SK-N-SH treated with all-trans-retinoic acid at 6 μM for 48 hours (cell line): ENCODE measurements around the gene DIP2C.

Source experiments
- ARNTL ChIP-seq: fragments of 450-650 bp; formaldehyde crosslinking; IDR thresholded peaks from 2 replicates; pipeline ENCODE4 v1.5.0; 2020; ENCODE audit warnings: low read depth, mild to moderate bottlenecking, moderate library complexity, borderline replicate concordance
- CSDC2 ChIP-seq: fragments of 250-450 bp; sonication (Bioruptor Pico); IDR thresholded peaks from 2 replicates; pipeline ENCODE4 v1.5.0; 2020; ENCODE audit warnings: mild to moderate bottlenecking, moderate library complexity
- ESRRG ChIP-seq: fragments of 250-450 bp; sonication (Bioruptor Pico); IDR thresholded peaks from 2 replicates; pipeline ENCODE4 v1.6.1; 2021; ENCODE audit warnings: mild to moderate bottlenecking
- OSR1 ChIP-seq: fragments of 250-450 bp; sonication (Bioruptor Pico); IDR thresholded peaks from 2 replicates; pipeline ENCODE4 v1.8.0; 2022; ENCODE audit warnings: moderate library complexity, mild to moderate bottlenecking, inconsistent platforms
- PPARA ChIP-seq: fragments of 250-450 bp; sonication (Bioruptor Pico); IDR thresholded peaks from 2 replicates; pipeline ENCODE4 v1.5.0; 2020; ENCODE audit warnings: mild to moderate bottlenecking, borderline replicate concordance
- ZFP3 ChIP-seq: fragments of 250-450 bp; sonication (Bioruptor Pico); IDR thresholded peaks from 2 replicates; pipeline ENCODE4 v1.5.0; 2020; ENCODE audit warnings: mild to moderate bottlenecking, moderate library complexity
- ZNF565 ChIP-seq: fragments of 450-650 bp; formaldehyde crosslinking; conservative IDR thresholded peaks from 2 replicates; pipeline ENCODE4 v1.5.0; 2020; ENCODE audit warnings: low read depth, mild to moderate bottlenecking, moderate library complexity
- TF ChIP-seq, protein P1 (sequence below): fragments of 250-450 bp; sonication (Bioruptor Pico); IDR thresholded peaks from 2 replicates; pipeline ENCODE4 v1.8.0; 2020; ENCODE audit warnings: mild to moderate bottlenecking, moderate library complexity, borderline replicate concordance
- TF ChIP-seq, protein P2 (sequence below): fragments of 250-450 bp; sonication (Bioruptor Pico); IDR thresholded peaks from 2 replicates; pipeline ENCODE4 v1.5.1; 2021; ENCODE audit warnings: mild to moderate bottlenecking, moderate library complexity
- TF ChIP-seq, protein P3 (sequence below): fragments of 250-450 bp; sonication (Bioruptor Pico); IDR thresholded peaks from 2 replicates; pipeline ENCODE4 v1.5.1; 2020; ENCODE audit warnings: low read depth, mild to moderate bottlenecking, moderate library complexity
- TF ChIP-seq, protein P4 (sequence below): fragments of 250-450 bp; sonication (Bioruptor Pico); IDR thresholded peaks from 2 replicates; pipeline ENCODE4 v1.8.0; 2021; ENCODE audit warnings: low read depth, mild to moderate bottlenecking, moderate library complexity, borderline replicate concordance

DNA sequence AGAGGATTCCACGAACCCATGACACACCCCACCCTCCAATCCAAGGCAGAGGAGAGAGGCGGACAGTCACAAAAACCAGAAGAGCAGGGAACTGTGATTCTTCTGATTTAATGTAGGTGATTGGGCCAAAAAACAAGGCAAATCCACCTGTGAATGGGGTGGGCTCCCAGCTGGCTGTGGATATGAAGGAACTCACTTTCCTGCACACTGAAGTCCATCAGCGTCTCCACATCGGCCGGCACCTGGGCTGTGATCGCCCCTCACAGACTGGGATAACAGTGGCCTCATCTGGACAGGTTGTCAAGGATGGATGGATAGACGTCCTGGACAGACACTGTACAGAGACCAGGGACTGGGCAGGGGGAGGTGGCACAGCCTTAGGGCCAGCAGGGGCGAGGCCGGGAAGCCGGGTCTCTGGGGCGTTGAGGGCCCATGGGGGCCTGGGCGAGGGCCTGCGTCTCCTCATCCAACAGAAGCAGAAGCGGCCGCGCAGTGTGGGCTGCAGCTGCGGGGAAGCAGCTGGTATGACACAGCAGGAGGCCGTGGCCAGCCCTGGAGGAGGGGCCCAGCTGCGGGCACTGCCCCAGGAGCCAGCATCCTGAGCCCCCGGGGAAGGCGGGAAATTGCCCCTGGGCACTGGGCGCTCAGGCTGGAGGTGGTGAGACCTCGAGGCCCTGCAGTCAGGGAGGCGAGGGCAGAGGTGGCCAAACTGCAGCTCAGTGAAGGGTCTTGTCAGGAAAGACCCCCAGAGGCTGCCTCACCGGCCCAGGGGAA, 54.2 kb downstream of the DIP2C start:
- TF ChIP-seq ZFP3 (no peak), OSR1 (CRISPR knock-in tag) (no peak), ZNF565 (CRISPR knock-in tag) (no peak), CSDC2 (no peak), ARNTL (no peak), PPARA (CRISPR knock-in tag) (no peak), ESRRG (CRISPR knock-in tag) (no peak)
- TF ChIP-seq, protein P1, sequence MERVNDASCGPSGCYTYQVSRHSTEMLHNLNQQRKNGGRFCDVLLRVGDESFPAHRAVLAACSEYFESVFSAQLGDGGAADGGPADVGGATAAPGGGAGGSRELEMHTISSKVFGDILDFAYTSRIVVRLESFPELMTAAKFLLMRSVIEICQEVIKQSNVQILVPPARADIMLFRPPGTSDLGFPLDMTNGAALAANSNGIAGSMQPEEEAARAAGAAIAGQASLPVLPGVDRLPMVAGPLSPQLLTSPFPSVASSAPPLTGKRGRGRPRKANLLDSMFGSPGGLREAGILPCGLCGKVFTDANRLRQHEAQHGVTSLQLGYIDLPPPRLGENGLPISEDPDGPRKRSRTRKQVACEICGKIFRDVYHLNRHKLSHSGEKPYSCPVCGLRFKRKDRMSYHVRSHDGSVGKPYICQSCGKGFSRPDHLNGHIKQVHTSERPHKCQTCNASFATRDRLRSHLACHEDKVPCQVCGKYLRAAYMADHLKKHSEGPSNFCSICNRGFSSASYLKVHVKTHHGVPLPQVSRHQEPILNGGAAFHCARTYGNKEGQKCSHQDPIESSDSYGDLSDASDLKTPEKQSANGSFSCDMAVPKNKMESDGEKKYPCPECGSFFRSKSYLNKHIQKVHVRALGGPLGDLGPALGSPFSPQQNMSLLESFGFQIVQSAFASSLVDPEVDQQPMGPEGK (CRISPR knock-in tag): no peak
- TF ChIP-seq, protein P2, sequence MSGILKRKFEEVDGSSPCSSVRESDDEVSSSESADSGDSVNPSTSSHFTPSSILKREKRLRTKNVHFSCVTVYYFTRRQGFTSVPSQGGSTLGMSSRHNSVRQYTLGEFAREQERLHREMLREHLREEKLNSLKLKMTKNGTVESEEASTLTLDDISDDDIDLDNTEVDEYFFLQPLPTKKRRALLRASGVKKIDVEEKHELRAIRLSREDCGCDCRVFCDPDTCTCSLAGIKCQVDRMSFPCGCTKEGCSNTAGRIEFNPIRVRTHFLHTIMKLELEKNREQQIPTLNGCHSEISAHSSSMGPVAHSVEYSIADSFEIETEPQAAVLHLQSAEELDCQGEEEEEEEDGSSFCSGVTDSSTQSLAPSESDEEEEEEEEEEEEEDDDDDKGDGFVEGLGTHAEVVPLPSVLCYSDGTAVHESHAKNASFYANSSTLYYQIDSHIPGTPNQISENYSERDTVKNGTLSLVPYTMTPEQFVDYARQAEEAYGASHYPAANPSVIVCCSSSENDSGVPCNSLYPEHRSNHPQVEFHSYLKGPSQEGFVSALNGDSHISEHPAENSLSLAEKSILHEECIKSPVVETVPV (CRISPR knock-in tag): no peak
- TF ChIP-seq, protein P3, sequence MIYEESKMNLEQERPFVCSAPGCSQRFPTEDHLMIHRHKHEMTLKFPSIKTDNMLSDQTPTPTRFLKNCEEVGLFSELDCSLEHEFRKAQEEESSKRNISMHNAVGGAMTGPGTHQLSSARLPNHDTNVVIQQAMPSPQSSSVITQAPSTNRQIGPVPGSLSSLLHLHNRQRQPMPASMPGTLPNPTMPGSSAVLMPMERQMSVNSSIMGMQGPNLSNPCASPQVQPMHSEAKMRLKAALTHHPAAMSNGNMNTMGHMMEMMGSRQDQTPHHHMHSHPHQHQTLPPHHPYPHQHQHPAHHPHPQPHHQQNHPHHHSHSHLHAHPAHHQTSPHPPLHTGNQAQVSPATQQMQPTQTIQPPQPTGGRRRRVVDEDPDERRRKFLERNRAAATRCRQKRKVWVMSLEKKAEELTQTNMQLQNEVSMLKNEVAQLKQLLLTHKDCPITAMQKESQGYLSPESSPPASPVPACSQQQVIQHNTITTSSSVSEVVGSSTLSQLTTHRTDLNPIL (CRISPR knock-in tag): no peak
- TF ChIP-seq, protein P4, sequence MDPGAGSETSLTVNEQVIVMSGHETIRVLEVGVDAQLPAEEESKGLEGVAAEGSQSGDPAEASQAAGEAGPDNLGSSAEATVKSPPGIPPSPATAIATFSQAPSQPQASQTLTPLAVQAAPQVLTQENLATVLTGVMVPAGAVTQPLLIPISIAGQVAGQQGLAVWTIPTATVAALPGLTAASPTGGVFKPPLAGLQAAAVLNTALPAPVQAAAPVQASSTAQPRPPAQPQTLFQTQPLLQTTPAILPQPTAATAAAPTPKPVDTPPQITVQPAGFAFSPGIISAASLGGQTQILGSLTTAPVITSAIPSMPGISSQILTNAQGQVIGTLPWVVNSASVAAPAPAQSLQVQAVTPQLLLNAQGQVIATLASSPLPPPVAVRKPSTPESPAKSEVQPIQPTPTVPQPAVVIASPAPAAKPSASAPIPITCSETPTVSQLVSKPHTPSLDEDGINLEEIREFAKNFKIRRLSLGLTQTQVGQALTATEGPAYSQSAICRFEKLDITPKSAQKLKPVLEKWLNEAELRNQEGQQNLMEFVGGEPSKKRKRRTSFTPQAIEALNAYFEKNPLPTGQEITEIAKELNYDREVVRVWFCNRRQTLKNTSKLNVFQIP (CRISPR knock-in tag): no peak
